HepG2 (cell line): ENCODE results near the gene ZCCHC8. TPM values are rescaled to one million over a fixed set of nuclear protein-coding genes. Genes with fewer than 3 reads are reported as not detected.

ENCODE experiments used
- BRCA1 ChIP-seq: sonication (generic); formaldehyde crosslinking; IDR thresholded peaks from 2 replicates; pipeline ENCODE4 v1.4.0; 2020; ENCODE audit warnings: missing genetic modification reagents
- CBX1 ChIP-seq: IDR thresholded peaks from one replicate; pipeline ENCODE4 v1.6.1; 2016; ENCODE audit warnings: antibody characterized with exemption, low read depth
- CHCHD3 ChIP-seq: sonication (generic); formaldehyde crosslinking; IDR thresholded peaks from 2 replicates; pipeline ENCODE4 v1.8.0; 2022; ENCODE audit warnings: mild to moderate bottlenecking, missing genetic modification reagents, moderate library complexity
- FOXK1 ChIP-seq: sonication (generic); formaldehyde crosslinking; IDR thresholded peaks from 2 replicates; pipeline ENCODE4 v1.4.0; 2020; ENCODE audit warnings: low read depth, missing genetic modification reagents, borderline replicate concordance
- KLF16 ChIP-seq, 2 experiments: sonication (generic) in 1 of 2; formaldehyde crosslinking in 1 of 2; IDR thresholded peaks; 2 replicates each; pipeline versions ENCODE4 v1.6.1 to v1.8.0; 2016 to 2023; ENCODE audit warnings: missing genetic modification reagents in 2 of 2, missing compliant biosample characterization in 1 of 2
- NFYC ChIP-seq: IDR thresholded peaks from 2 replicates; pipeline ENCODE4 v1.6.1; 2016; ENCODE audit warnings: missing genetic modification reagents, missing compliant biosample characterization
- RFXANK ChIP-seq: IDR thresholded peaks from 2 replicates; pipeline ENCODE4 v1.6.1; 2016
- SAP130 ChIP-seq: IDR thresholded peaks from 2 replicates; pipeline ENCODE4 v1.6.1; 2016; ENCODE audit warnings: low read depth
- SCMH1 ChIP-seq: sonication (generic); formaldehyde crosslinking; IDR thresholded peaks from 2 replicates; pipeline ENCODE4 v1.9.0; 2021; ENCODE audit warnings: missing genetic modification reagents, mild to moderate bottlenecking, borderline replicate concordance
- SNRNP70 ChIP-seq: fragments of 200-400 bp; formaldehyde crosslinking; IDR thresholded peaks from 2 replicates; pipeline ENCODE4 v1.6.1; 2017; ENCODE audit warnings: mild to moderate bottlenecking, low read depth, low read length, moderate library complexity
- TBP ChIP-seq: sonication (generic); formaldehyde crosslinking; IDR thresholded peaks from 2 replicates; pipeline ENCODE4 v1.5.0; 2020; ENCODE audit warnings: missing genetic modification reagents
- U2AF1 ChIP-seq: fragments of 200-400 bp; formaldehyde crosslinking; optimal IDR thresholded peaks from 2 replicates; pipeline ENCODE3; 2017; ENCODE audit warnings: mild to moderate bottlenecking, low read depth, low read length
- ZFAT ChIP-seq: sonication (generic); formaldehyde crosslinking; conservative IDR thresholded peaks from 2 replicates; pipeline ENCODE4 v1.8.1; 2023; ENCODE audit warnings: missing genetic modification reagents, inconsistent platforms
- ZNF143 ChIP-seq: sonication (generic); formaldehyde crosslinking; IDR thresholded peaks from 2 replicates; pipeline ENCODE4 v1.4.0; 2020; ENCODE audit warnings: missing genetic modification reagents
- ZNF282 ChIP-seq: fragments of 450-650 bp; IDR thresholded peaks from 2 replicates; pipeline ENCODE4 v1.6.1; 2018; ENCODE audit not compliant: partially characterized antibody
- ZNF331 ChIP-seq: sonication (generic); formaldehyde crosslinking; IDR thresholded peaks from 2 replicates; pipeline ENCODE4 v1.4.0; 2020; ENCODE audit warnings: missing genetic modification reagents
- ZNF367 ChIP-seq: sonication (generic); formaldehyde crosslinking; IDR thresholded peaks from 2 replicates; pipeline ENCODE4 v1.4.0; 2020; ENCODE audit warnings: missing genetic modification reagents, borderline replicate concordance
- ZNF558 ChIP-seq: sonication (generic); formaldehyde crosslinking; IDR thresholded peaks from 2 replicates; pipeline ENCODE4 v1.9.0; 2022; ENCODE audit warnings: mild to moderate bottlenecking, missing genetic modification reagents, borderline replicate concordance
- ZNF644 ChIP-seq: IDR thresholded peaks from 2 replicates; pipeline ENCODE4 v1.6.1; 2016; ENCODE audit warnings: low read depth
- ZNF780A ChIP-seq: sonication (generic); formaldehyde crosslinking; IDR thresholded peaks from 2 replicates; pipeline ENCODE4 v1.8.0; 2022; ENCODE audit warnings: mild to moderate bottlenecking, missing genetic modification reagents, moderate library complexity
- ZSCAN25 ChIP-seq: sonication (generic); formaldehyde crosslinking; IDR thresholded peaks from 2 replicates; pipeline ENCODE4 v1.8.0; 2022; ENCODE audit warnings: mild to moderate bottlenecking, missing genetic modification reagents
- ZSCAN29 ChIP-seq: sonication (generic); formaldehyde crosslinking; conservative IDR thresholded peaks from 2 replicates; pipeline ENCODE4 v1.4.0; 2020; ENCODE audit warnings: mild to moderate bottlenecking, missing genetic modification reagents
- ZSCAN9 ChIP-seq: IDR thresholded peaks from 2 replicates; pipeline ENCODE4 v1.6.1; 2016; ENCODE audit warnings: borderline replicate concordance
- polyA plus RNA-seq, 8 experiments: library from polyadenylated mRNA; depleted of rRNA in 3 of 8; stranded (reverse) in 7 of 8; unstranded in 1 of 8; fragments of >200 nt; fragmentation: Illumina TruSeq in 4 of 8; extraction: Trizol in 4 of 8; gene quantifications; 2 replicates each; pipeline versions ENCODE4 v1.2.1 to v1.2.3, GENCODE V29; 2011 to 2016; ENCODE audit warnings: low read depth in 4 of 8, missing spikeins in 1 of 8, mixed read lengths in 1 of 8; ENCODE audit not compliant: insufficient read depth in 1 of 8
- total RNA-seq, 5 experiments: library from RNA; depleted of rRNA; stranded (reverse); fragments of >200 nt; fragmentation: Illumina TruSeq; extraction: Trizol; gene quantifications; 2 replicates each; pipeline ENCODE4 v1.2.3, GENCODE V29; 2016; ENCODE audit warnings: low read depth in 1 of 5
- TF ChIP-seq, protein P1 (sequence below): sonication (generic); formaldehyde crosslinking; IDR thresholded peaks from 2 replicates; pipeline ENCODE4 v1.4.0; 2020; ENCODE audit warnings: mild to moderate bottlenecking, missing genetic modification reagents, borderline replicate concordance
- TF ChIP-seq, protein P2 (sequence below): sonication (generic); formaldehyde crosslinking; IDR thresholded peaks from 2 replicates; pipeline ENCODE4 v1.4.0; 2020; ENCODE audit warnings: missing genetic modification reagents
- TF ChIP-seq, protein P3 (sequence below): sonication (generic); formaldehyde crosslinking; IDR thresholded peaks from 2 replicates; pipeline ENCODE4 v1.9.0; 2021; ENCODE audit warnings: missing genetic modification reagents, mild to moderate bottlenecking, borderline replicate concordance

The ZCCHC8 gene
- total and polyA plus RNA-seq, 2 of the 13 experiments (the other 11 are each of a cell fraction or from before 2014, with no cell fraction given) = 18.6 to 20.9 TPM

- TF ChIP-seq ZNF558 (CRISPR knock-in tag) (no peak), CHCHD3 (CRISPR knock-in tag) (no peak), ZFAT (CRISPR knock-in tag) (no peak), ZNF143 (CRISPR knock-in tag) (no peak), ZNF367 (CRISPR knock-in tag) (no peak), SNRNP70 (no peak), ZNF780A (no peak), KLF16 (CRISPR knock-in tag; IDR thresholded peaks at IDR 0.05) (no peak), FOXK1 (CRISPR knock-in tag) (no peak), CBX1 (no peak), ZNF282 (no peak), RFXANK (CRISPR knock-in tag) (no peak), ZNF644 (CRISPR knock-in tag) (no peak), TBP (CRISPR knock-in tag) (no peak), U2AF1 (no peak), ZSCAN29 (peak; percentile 98), ZSCAN9 (CRISPR knock-in tag) (no peak; the same call in 1 of the 2 replicates), NFYC (CRISPR knock-in tag) (no peak), SAP130 (CRISPR knock-in tag) (peak; percentile 17; the same call in 1 of the 2 replicates), SCMH1 (CRISPR knock-in tag) (no peak), BRCA1 (CRISPR knock-in tag) (no peak), ZNF331 (no peak), ZSCAN25 (CRISPR knock-in tag) (no peak)
- TF ChIP-seq, protein P1, sequence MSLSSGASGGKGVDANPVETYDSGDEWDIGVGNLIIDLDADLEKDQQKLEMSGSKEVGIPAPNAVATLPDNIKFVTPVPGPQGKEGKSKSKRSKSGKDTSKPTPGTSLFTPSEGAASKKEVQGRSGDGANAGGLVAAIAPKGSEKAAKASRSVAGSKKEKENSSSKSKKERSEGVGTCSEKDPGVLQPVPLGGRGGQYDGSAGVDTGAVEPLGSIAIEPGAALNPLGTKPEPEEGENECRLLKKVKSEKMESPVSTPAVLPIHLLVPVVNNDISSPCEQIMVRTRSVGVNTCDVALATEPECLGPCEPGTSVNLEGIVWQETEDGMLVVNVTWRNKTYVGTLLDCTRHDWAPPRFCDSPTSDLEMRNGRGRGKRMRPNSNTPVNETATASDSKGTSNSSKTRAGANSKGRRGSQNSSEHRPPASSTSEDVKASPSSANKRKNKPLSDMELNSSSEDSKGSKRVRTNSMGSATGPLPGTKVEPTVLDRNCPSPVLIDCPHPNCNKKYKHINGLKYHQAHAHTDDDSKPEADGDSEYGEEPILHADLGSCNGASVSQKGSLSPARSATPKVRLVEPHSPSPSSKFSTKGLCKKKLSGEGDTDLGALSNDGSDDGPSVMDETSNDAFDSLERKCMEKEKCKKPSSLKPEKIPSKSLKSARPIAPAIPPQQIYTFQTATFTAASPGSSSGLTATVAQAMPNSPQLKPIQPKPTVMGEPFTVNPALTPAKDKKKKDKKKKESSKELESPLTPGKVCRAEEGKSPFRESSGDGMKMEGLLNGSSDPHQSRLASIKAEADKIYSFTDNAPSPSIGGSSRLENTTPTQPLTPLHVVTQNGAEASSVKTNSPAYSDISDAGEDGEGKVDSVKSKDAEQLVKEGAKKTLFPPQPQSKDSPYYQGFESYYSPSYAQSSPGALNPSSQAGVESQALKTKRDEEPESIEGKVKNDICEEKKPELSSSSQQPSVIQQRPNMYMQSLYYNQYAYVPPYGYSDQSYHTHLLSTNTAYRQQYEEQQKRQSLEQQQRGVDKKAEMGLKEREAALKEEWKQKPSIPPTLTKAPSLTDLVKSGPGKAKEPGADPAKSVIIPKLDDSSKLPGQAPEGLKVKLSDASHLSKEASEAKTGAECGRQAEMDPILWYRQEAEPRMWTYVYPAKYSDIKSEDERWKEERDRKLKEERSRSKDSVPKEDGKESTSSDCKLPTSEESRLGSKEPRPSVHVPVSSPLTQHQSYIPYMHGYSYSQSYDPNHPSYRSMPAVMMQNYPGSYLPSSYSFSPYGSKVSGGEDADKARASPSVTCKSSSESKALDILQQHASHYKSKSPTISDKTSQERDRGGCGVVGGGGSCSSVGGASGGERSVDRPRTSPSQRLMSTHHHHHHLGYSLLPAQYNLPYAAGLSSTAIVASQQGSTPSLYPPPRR (CRISPR knock-in tag) = no peak
- TF ChIP-seq, protein P2, sequence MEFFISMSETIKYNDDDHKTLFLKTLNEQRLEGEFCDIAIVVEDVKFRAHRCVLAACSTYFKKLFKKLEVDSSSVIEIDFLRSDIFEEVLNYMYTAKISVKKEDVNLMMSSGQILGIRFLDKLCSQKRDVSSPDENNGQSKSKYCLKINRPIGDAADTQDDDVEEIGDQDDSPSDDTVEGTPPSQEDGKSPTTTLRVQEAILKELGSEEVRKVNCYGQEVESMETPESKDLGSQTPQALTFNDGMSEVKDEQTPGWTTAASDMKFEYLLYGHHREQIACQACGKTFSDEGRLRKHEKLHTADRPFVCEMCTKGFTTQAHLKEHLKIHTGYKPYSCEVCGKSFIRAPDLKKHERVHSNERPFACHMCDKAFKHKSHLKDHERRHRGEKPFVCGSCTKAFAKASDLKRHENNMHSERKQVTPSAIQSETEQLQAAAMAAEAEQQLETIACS = no peak
- TF ChIP-seq, protein P3, sequence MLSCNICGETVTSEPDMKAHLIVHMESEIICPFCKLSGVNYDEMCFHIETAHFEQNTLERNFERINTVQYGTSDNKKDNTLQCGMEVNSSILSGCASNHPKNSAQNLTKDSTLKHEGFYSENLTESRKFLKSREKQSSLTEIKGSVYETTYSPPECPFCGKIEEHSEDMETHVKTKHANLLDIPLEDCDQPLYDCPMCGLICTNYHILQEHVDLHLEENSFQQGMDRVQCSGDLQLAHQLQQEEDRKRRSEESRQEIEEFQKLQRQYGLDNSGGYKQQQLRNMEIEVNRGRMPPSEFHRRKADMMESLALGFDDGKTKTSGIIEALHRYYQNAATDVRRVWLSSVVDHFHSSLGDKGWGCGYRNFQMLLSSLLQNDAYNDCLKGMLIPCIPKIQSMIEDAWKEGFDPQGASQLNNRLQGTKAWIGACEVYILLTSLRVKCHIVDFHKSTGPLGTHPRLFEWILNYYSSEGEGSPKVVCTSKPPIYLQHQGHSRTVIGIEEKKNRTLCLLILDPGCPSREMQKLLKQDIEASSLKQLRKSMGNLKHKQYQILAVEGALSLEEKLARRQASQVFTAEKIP = no peak
These were observed 594 bp downstream of the ZCCHC8 start (continued) for GRCh38 chr12:122499991-122500684.
